Kasumi-1 (cell line): ENCODE results near the gene RPS8.
"Not testable (repeated sequence)": the region's sequence is repeated elsewhere in the genome, so short reads cannot be mapped to it uniquely, and the experiment has no call there.

ENCODE experiments used
- DNase-seq, 2 experiments: peaks; one replicate each; lab custom pipeline; 2025; lab: John Stamatoyannopoulos, UW

Gene RPS8

GRCh38 chr1:44780583-44781121 lies 5.3 kb downstream of the RPS8 start:
- no peak for DNase-seq

- no peak for DNase-seq
Observed at GRCh38 chr1:44783697-44784093, 8.4 kb downstream of the RPS8 start.

- DNase-seq: no peak
Observed at GRCh38 chr1:44784094-44785028, 9.0 kb downstream of the RPS8 start.

GRCh38 chr1:44785029-44785380 lies 9.7 kb downstream of the RPS8 start:
- no peak for DNase-seq

- DNase-seq: no peak
Observed at GRCh38 chr1:44785501-44786137, 10.3 kb downstream of the RPS8 start.

- DNase-seq: peak; percentile 75 to 77
Observed at GRCh38 chr1:44786138-44786840, 10.9 kb downstream of the RPS8 start.

GRCh38 chr1:44786841-44787426 lies 11.6 kb downstream of the RPS8 start:
- DNase-seq: no peak

GRCh38 chr1:44787506-44787905 lies 12.2 kb downstream of the RPS8 start:
- no peak for DNase-seq

- DNase-seq: no peak
Observed at GRCh38 chr1:44788120-44788860, 12.9 kb downstream of the RPS8 start, which contains the start of gene BEST4. BEST4 (minus strand) TSS chr1:44788170; CDS start chr1:44787705, 465 bp downstream.

GRCh38 chr1:44790968-44791801 lies 15.8 kb downstream of the RPS8 start:
- no peak for DNase-seq

GRCh38 chr1:44792736-44793502 lies 17.6 kb downstream of the RPS8 start:
- DNase-seq: no peak

GRCh38 chr1:44797886-44798285 lies 22.5 kb downstream of the RPS8 start:
- DNase-seq: not testable (repeated sequence)

- no peak for DNase-seq
Observed at GRCh38 chr1:44798481-44799365, 23.4 kb downstream of the RPS8 start.

- peak; percentile 94 to 95 for DNase-seq
Observed at GRCh38 chr1:44799770-44800584, 24.6 kb downstream of the RPS8 start, which contains the start of gene PLK3. PLK3 (plus strand) TSS chr1:44800377; CDS start chr1:44800464, 87 bp downstream.

GRCh38 chr1:44801491-44802305 lies 26.4 kb downstream of the RPS8 start:
- DNase-seq: no peak

- DNase-seq: no peak
Observed at GRCh38 chr1:44802306-44803061, 27.1 kb downstream of the RPS8 start.
